Measurements from ENCODE around the gene CLEC4M.
"Not testable (repeated sequence)": the region's sequence is repeated elsewhere in the genome, so short reads cannot be mapped to it uniquely, and the experiment has no call there.

Gene CLEC4M

GRCh38 chr19:7811989-7812388, 48.9 kb downstream of the CLEC4M start:
- DNase-seq (ENCODE audit: low read depth in 2 of 2): no peak

DNA sequence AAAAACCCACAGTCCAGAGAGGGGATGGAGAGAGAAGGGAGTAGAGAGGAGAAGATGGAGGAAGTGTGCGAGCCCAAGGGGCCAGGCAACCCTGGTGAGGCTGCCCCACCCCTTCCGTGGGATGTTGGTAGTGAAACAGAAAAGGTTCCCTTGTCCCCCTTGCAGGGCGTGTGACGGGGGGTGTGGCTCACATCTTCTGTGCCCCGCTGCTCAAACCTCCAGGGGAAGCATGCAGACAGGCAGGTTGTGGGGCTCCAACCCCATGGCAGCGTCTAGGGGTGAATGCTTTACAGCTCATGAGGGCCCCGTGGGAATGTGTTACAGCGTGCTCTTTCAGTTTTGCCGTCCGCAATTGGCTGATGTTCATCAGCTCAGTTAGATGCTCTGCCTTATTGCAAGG, 52.3 kb downstream of the CLEC4M start:
- DNase-seq (ENCODE audit: low read depth in 2 of 2): no peak

DNA sequence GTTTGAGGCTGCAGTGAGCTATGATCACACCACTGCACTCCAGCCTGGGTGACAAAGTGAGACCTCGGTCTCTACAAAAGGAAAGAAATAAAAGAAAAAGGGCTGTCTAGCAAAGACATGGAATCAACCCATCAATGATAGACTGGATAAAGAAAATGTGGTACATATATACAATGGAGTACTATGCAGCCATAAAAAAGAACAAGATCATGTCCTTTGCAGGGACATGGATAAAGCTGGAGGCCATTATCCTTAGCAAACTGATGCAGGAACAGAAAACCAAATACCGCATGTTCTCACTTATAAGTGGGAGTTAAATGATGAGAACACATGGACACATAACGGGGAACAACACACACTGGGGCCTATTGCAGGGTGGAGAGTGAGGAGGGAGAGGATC, 53.0 kb downstream of the CLEC4M start:
- not testable (repeated sequence) for DNase-seq (ENCODE audit: low read depth in 2 of 2)

DNA sequence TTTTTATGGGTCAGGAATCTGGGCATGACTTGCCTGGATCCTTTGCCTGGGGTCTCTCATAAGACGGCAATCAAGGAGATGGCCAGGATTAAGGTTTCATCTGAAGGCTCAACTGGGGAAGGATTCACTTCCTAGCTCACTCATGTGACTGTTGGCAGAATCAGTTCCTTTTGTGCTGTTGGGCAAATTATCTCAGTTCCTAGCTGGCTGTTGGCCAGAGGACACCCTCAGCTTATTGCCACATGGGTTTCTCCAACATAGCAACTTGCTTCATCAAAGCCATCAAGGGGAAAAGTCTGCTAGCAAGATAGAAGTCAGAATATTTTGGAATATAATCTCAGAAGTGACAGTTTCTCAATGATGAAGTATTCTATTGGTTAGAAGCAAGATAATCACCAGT, 54.8 kb downstream of the CLEC4M start:
- no peak for DNase-seq (ENCODE audit: low read depth in 2 of 2)

DNA sequence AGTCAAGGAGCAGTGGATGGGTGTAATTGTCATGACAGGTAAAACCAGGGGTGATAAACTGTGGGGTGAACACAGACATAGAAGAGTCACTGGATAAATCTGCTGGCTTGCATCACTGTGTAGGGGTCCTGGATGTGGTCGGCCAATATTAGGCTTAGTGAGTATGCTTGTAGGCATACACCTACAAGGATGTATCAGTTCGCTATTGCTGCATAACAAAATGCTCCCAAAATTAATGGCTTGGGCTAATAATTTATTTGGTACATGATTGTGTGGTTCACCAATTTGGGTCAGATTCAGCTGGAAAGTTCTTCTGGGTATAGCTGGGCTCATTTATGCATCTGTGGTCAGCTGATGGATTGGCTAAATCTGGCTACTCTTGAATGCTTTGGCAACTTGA, 55.8 kb downstream of the CLEC4M start:
- no peak for DNase-seq (ENCODE audit: low read depth in 2 of 2)
